ENCODE results near the gene CNTN4.
"Not testable (repeated sequence)": the region's sequence is repeated elsewhere in the genome, so short reads cannot be mapped to it uniquely, and the experiment has no call there.

The CNTN4 gene

DNA sequence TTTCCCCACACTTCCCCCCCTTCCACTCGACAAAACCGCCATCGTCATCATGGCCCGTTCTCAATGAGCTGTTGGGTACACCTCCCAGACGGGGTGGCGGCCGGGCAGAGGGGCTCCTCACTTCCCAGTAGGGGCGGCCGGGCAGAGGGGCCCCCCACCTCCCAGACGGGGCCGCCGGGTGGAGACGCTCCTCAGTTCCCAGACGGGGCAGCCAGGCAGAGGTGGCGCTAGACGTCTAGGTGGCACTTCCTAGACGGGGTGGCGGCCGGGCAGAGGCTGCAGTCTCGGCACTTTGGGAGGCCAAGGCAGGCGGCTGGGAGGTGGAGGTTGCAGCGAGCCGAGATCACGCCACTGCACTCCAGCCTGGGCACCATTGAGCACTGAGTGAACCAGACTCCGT lies 818.0 kb downstream of the CNTN4 start:
- DNase-seq (ENCODE audit: low read depth): not testable (repeated sequence)

DNA sequence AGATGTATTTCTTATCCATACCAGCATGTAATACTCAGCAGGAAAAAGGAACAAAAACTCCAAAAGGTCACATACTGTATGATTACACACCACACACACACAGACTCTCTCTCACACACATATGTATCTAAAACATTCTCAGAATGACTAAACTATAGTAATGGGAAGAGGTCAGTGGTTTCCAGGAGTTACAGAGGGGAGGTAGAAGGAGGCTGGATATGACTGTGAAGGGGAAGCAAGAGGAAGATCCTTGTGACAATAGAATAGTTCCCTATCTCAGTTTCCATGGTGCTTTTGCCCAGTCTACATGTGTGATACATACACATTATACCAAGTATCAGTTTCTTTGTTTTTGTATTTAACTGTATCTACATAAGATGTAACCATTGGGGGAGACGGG lies 821.4 kb downstream of the CNTN4 start:
- no peak for DNase-seq (ENCODE audit: low read depth)

DNA sequence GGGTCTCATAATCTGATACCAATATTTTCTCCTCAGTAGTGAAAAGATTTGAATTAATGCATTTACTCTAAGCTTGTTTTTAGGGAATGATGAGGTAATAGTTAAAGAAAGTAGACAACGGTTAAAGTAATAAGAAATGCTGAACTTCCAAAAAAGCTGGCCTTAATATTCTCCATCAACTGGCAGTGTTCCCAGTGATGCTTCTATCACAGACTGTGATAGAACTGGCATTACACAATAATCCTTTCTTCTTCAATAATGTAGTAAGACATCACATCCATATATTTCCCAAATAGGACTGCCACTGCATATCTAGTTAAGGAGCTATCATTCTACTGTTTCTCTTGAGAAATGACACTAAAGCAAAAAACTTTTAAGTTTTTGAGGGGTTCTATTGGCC lies 822.8 kb downstream of the CNTN4 start:
- DNase-seq (ENCODE audit: low read depth): no peak

DNA sequence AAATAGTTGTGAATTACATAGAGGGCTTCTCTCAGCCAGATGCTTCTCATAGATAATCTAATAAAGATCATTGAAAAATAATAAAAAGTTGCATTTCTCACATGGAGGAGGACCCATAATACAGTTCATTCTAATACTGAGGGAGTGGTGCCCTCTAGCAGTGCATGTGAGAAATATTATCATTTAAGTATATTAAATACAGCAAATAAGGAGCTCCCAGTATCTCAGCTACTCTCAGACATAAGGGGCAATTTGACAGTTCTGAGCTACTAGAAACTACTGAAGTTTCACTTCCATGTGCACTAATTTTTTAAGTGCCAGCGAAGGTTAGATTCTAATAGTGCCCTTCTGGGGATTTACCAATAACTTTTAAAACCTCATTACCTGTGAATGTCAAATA lies 823.2 kb downstream of the CNTN4 start:
- DNase-seq (ENCODE audit: low read depth): no peak

DNA sequence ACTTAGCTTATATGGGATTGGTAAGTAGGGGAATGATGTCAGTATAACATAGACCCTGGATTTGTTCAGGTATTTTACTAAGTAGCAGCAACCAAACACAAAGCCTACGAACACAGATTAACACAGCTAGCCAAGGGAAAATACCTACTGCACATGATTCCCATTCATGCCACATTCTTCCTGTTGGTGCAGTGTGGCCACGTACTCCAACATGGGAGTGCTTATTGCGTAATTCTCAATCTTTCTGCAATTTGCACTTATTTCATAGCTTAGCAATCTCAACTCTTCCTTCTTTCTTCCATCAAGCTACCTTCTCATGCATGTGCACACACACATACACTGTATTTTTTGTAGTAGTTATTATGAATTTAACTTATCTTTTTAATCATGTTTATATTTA lies 824.7 kb downstream of the CNTN4 start:
- no peak for DNase-seq (ENCODE audit: low read depth)

DNA sequence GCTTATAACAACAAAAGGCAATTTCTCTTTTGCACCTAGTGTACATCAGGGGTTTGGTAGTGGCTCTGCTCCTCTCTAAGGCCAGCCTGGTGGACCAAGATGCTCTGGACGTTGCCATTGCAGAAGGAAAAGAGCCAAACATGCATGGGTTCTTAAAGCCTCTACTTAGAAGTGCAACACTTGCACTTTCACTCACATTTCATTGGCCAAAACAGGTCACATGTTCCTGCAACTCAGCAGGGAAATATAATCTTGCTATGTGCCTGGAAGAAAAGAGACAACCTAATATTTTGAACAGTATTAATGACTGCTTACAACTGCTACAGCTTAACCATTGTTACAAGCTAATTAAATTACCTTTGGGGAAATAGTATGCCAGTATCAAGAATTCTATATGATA lies 828.6 kb downstream of the CNTN4 start:
- DNase-seq (ENCODE audit: low read depth): no peak

DNA sequence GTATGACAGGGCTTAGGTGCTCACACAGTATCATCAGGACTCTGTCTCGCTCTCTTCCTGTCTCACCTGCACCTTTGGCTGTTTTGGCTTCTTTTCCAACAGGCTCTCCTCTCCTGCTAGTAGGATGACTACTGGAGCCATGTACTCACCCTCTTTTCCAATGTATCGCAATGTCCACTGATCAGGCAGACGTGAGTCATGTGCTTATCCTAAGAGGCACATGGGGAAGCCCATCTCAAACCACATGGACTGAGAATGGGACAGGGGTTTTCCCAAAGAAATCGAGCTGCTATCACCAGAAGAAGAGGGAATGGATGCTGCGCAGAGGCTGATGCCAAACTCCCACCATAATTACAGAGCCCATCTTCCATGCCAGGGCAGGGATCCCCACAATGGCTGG lies 830.9 kb downstream of the CNTN4 start:
- no peak for DNase-seq (ENCODE audit: low read depth)

DNA sequence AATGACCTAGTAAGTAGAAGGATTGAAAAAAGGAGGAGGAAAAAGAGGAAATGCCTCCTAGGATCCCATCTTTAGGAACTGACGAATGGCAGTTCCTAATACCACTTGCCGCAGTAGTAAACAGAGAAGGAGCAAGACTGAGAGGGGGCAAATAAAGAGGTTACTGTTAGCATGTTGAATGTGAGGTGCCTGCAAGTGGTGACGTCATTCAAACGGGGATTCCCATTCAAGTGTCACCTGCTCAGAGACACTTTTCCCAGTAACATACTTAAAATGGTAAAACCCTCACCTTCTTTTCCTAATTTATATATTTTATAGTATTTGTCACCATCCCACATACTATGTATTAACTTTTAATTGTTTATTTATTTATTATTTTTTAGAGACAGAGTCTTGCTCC lies 832.6 kb downstream of the CNTN4 start:
- no peak for DNase-seq (ENCODE audit: low read depth)

DNA sequence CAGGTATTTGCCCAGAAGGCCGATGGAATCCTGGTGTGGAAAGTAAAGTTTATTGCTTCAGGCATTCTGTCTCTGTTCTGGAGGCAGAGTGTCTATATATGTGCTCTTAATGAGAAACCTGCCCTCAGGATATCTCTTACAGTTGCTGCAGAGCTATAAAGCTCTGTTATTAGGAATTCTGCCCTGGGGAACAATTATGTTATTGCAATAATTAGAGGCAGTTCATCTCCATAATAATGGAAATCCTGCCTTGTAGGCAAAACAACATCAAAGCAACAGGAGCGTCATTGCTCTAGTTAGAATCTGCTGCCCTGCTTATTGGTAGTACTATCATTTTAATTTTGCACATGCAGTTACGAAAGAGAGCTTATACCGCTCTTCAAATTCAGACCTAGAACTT lies 835.9 kb downstream of the CNTN4 start:
- DNase-seq (ENCODE audit: low read depth): no peak

DNA sequence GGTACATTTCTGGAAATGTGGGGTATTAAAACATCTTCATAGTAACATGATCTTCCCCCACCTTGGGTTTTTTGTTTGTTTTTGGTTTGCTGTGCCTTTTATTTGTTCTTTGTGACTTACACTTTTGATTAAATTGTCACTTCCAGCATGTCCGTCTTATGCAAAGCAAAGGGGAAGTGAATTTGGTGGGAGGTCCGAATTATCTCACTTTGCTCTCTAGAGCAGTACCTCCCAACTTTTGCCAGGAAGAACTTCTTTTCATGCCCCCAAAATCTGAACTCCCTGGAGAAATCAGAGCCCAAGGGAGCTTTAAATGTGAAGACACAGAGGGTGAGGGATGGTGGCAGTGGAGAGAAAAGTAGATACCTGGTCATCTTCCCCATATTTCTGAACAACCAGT lies 838.4 kb downstream of the CNTN4 start:
- DNase-seq (ENCODE audit: low read depth): no peak

DNA sequence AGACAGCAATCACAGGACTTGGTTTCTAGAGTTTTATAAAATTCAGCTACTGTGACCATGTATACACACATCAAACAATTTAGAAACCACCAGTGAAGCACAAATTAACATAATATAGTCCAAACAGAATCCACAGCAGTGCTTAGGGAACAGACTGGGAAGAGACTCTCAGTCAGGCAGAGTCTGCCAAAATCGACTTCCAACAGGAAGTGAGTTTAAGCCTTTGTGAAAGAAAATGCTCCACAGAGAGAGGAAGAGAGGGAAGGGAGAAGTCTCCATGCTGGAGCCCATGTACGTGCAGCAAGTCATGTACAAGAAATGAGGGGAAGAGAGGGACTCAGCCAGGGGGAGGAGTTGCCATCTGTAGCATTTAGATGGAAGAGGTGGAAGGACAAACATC lies 838.9 kb downstream of the CNTN4 start:
- no peak for DNase-seq (ENCODE audit: low read depth)

DNA sequence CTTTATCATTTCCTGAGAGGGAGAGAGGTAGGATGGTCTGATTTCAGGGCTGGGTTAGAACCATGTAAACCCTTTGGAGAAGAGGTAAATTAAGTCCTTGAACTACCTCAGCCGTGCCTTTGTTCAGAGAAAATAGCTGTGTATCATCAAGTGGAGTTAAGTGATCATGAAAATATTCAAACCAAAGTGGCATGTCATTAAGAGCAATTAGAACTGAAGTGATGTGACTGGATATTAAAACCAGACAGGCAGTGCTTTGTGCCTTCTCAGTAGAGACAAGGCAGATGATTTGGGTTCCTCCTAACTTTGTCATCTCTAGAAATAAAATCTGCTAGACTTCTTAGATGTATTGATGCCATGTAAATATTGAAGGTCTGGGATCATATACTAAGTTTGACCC lies 840.0 kb downstream of the CNTN4 start:
- no peak for DNase-seq (ENCODE audit: low read depth)

DNA sequence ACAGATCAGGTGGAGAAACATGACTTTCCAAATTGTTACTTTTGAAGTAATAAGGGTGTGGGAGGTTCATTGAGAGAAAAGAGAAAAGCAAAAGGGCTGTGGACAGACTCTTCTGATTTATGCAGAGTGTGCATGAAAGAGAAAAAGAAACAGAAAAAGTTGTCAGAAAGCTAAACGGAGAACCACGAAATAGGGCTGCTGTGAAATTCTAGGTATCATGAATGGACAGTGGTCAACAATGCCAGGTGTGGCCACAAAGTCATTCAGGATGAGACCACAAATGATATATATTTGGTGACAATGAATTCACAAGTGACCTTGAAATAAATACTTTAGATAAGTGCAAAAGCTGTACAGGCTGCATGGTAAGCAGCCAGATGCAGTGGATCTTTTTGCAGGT lies 841.4 kb downstream of the CNTN4 start:
- DNase-seq (ENCODE audit: low read depth): no peak

DNA sequence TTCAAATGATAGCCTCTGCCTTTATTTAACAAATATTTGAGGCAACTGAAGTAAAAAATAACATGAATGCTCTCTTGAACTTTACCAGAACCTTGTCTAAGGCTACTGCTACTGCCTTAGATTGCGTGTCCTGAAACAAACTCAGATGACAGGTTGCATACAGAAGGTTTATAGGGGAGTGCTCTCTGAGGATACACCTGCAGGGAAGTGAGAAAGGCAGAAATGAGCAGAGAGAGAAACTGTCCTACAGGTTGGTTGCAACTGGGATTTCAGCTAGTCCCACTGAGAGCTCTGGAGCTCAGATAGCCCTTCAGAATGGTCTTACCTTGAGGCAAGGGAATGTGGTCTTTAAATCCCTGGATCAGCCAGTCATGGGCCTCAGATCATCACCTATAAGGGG lies 846.0 kb downstream of the CNTN4 start:
- no peak for DNase-seq (ENCODE audit: low read depth)

DNA sequence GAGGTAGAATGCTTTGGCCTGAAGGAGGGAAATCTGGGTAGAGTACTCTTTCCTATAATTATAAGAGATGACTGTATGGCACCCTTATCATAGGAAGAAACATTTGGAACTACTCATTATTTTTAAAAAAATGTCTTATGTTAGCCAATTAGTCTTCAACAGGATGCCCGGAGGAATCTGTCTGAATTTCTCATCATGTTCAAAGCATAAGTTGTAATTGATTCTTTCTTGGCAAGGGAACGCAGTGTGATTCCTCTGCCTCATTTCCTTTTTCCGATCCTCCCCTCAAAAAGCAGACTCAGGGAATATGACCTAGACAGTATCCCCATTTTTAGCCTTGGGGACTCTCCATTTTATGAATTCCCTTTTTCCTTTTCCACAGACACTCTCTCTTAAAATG lies 846.5 kb downstream of the CNTN4 start:
- no peak for DNase-seq (ENCODE audit: low read depth)

DNA sequence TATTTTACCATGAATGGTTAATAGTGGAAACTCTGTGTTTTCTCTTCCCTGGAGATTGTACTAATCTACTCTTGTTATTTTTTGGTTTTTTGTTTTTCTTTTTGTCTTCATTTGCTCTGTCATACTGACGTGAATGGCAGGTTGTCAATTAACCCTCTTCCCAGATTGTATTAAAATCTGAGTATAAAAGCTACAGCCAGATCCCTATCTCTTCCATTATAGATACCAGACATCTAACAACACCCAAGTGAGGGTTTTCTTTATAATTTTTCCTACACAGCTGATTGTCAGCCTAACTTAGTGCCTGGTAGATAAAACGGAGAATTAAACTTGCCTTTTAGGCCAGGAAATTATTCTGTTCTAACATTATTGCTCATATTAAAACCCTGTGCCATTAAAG lies 848.9 kb downstream of the CNTN4 start:
- no peak for DNase-seq (ENCODE audit: low read depth)

DNA sequence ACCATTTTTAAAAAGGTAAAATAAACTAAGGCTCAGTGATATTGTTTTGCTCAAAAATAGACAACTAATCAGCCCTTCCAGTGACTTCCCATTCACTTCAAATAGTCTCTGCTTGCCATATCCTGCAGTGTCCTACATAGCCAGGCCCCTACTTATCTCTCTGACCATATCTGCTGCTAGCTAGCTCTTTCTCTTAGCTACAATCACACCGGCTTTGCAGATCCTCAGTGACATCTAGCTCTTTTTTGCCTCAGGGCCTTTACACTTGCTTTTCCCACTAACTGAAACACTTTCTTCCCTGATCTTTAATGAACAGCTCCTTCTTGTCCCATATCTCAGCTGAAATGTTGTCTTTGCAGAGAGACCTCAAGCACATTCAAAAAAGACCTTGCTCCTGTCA lies 850.2 kb downstream of the CNTN4 start:
- no peak for DNase-seq (ENCODE audit: low read depth)

DNA sequence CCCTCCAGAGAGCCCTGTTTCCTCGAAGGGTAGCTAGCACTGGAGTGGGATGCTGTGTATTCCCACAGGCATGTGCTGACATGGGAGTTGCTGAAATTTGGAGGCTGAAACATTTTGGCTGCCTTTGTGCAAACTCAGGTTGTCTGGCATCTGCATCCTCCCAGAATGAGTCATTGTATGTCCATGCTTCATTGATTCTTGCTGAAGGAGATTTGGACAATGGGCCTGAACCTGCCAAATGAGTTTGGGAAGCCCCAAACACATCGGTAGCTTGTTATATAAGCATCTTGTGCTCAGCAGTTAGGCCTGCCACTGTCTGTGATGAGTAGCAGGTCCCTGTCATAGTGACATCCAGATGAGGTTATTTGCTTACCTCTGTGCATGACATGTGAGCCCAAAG lies 851.5 kb downstream of the CNTN4 start:
- no peak for DNase-seq (ENCODE audit: low read depth)

DNA sequence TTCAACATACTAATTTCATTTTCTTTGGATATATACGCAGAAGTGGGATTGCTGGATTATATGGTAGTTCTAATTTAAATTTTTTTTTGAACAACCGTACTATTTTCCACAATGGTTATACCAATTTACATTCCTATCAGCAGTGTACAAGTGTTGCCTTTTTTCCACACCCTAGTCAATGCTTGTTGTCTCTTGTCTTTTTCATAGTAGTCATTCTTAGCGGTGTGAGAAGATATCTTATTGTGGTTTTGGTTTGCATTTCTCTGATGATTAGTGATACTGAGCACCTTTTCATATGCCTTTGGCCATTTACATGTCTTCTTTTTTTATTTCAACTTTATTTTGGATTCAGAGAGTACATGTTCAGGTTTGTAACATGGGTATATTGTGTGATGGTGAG lies 858.4 kb downstream of the CNTN4 start:
- no peak for DNase-seq (ENCODE audit: low read depth)

DNA sequence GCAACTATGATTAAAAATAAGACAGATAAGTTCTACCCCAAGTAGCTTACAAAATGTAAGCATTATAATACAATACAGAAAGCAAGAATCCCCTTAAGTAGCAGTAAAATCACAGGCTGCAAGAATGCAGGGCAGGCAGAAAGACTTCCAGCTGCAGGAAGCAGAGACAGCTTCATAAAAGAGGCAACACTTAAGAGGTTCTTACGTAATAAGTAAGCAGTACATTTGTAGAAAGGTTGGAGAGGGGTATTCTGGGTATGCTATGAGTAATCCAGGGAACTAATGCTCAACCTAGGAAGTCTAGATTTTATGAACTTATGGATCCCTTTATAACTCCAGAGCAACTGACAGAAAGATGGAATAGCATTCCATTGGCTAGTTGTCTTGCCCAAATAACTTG lies 859.9 kb downstream of the CNTN4 start:
- no peak for DNase-seq (ENCODE audit: low read depth)

DNA sequence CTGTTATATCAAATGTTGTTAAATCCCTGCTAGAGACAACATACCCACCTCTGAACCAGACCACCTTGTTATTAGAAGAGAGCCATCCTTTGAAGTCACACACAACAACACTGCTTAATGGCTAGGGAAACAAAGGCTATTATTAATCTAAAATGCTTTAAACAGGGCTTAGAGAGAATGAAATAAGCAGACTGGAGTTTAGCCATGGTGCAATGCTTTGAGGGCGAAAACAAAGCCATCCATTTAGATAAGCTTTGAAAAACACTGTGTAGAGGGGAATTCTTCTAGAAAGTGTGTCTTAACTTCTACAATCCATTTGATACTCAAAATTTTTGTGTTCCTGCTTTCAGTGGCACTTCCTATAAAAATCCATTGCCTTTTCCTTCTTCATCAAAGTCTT lies 862.9 kb downstream of the CNTN4 start:
- DNase-seq (ENCODE audit: low read depth): no peak

DNA sequence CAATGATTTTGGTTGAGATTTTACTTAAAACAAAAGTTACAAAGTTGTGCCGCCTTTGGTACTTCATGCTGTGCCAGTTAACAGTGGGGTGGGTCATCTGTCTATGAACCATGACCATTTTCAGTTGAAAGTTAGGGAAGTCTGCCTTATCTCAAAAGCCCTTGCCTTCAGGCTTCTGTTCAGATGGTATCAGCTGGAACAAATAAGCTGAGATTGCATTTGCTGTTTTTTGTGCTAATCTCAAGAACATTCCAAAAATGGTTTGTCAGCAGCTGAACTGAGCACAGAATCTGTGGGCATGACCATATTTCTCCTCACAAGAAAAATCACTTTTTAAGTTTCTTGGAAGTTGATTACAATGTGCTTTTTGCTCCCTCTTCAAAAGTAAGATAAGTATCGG lies 869.2 kb downstream of the CNTN4 start:
- no peak for DNase-seq (ENCODE audit: low read depth)

DNA sequence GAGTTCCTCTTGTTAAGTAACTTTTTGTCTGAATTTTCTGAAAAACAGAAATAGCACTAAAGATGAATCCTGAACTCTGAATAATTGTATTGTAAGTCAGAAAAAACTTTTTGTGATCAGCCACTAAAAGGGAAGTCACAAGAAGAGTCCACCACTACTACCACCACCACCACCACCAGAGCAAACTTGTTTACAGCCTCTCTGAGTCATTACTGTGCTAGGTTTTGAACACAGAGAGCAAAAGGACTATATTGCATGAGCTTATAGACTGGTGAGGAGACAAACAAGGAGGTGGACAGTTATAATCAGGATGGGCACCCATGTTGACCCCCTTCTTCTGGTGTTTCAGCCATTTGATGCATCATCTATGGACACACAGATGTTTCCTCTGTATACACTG lies 869.8 kb downstream of the CNTN4 start:
- DNase-seq (ENCODE audit: low read depth): no peak

DNA sequence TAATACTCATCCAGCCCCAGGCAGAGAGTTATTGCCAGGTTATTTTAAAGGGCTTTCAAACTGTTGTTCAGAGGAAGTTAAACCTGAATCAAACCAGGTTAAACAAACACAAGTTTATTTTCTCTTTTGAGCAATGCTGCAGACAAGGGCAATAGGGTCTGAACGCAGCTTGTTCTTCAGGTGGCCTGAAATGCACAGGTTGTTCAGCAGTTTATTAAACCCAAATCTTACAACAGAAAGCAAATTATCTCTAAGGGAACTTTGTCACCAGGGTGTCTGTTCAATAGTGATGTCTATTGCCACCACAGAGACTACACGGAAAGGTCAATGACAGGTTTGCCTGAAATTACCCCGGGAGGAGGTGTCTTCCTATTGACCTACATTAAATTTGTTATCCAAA lies 877.5 kb downstream of the CNTN4 start:
- DNase-seq (ENCODE audit: low read depth): no peak

DNA sequence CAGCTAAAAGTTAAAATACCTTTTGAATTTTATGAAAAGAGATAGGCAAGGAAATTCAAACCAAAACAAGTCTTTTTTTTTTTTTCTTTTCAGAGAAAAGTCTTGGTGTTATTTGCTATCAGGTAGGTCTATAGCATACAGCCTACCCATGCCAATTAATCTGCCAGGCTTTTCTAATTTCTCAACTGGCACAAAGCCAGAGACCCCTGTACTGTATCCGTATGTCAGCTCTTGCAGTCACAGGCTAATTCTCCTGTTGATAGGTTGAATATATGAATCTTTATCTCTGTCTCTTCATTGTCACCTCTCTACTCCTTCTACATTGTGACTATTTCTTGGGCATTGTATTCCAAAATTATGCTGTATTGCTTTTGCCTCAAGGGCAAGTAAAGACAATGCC lies 878.1 kb downstream of the CNTN4 start:
- no peak for DNase-seq (ENCODE audit: low read depth)
